HCT116 (cell line): ENCODE measurements around the gene MAP2K3. TPM values are rescaled to one million over a fixed set of nuclear protein-coding genes. Genes with fewer than 3 reads are reported as not detected.
"Not testable (repeated sequence)": the region's sequence is repeated elsewhere in the genome, so short reads cannot be mapped to it uniquely, and the experiment has no call there.

ENCODE experiments used
- ATAC-seq: fragments of 200-7000 bp; cut with Tn5 transposase; 2 replicates; pipeline ENCODE4 v1.9.1; 2020; ENCODE audit warnings: mild to moderate bottlenecking, moderate library complexity
- BruUV-seq: library from RNA; stranded (reverse); fragments of 400-500 nt; replicated peaks from 2 replicates; lab custom pipeline; 2021; lab: Mats Ljungman, UMichigan
- CTCF ChIA-PET: fragments of 300-600 bp; sonication (Branson Sonifier 250); formaldehyde crosslinking; loops from one replicate; lab custom pipeline; 2021; ENCODE audit warnings: antibody characterized with exemption; lab: Charles Lee
- POLR2A ChIA-PET: fragments of 300-600, 350-600 bp; sonication (Branson Sonifier 250); formaldehyde crosslinking; loops from one replicate; lab custom pipeline; 2021; ENCODE audit warnings: antibody characterized with exemption; lab: Charles Lee
- RAD21 ChIA-PET, 2 experiments: fragments of 300-600 bp; sonication (Branson Sonifier 250); formaldehyde crosslinking; loops; one replicate each; lab custom pipeline; 2023; ENCODE audit warnings: low total read pairs in 2 of 2; ENCODE audit not compliant: uncharacterized antibody in 2 of 2, unreplicated experiment in 2 of 2, low non-redundant PET in 1 of 2; lab: Charles Lee
- DNase-seq: peaks from one replicate; pipeline ENCODE4 v3.0.0-alpha.2; 2010; ENCODE audit warnings: low read depth, low spot score
- H2AFZ ChIP-seq: fragments of 200-600 bp; shearing (Covaris generic), sonication (generic); 2 replicates; pipeline ENCODE4 v1.6.1; 2017; ENCODE audit warnings: low read depth, mixed run types, mixed read lengths, antibody characterized with exemption, low read length; ENCODE audit not compliant: poor library complexity, severe bottlenecking
- H3K27ac ChIP-seq: 2 replicates; pipeline ENCODE4 v1.5.1; 2012; ENCODE audit warnings: low read depth, low read length
- H3K27me3 ChIP-seq: fragments of 200-600 bp; sonication (generic); 2 replicates; pipeline ENCODE4 v1.6.1; 2016; ENCODE audit warnings: mixed run types, low read length, mixed read lengths; ENCODE audit not compliant: insufficient read depth
- H3K36me3 ChIP-seq, 2 experiments: fragments of 200-500 bp in 1 of 2; fragments of 200-600 bp in 1 of 2; sonication (Bioruptor generic) in 1 of 2; sonication (generic) in 1 of 2; 2 replicates each; pipeline versions ENCODE4 v1.5.1 to v1.6.1; 2014 to 2016; ENCODE audit warnings: low read length in 2 of 2, inconsistent platforms in 1 of 2, mixed read lengths in 1 of 2, mixed run types in 1 of 2; ENCODE audit not compliant: insufficient read depth in 2 of 2, control insufficient read depth in 1 of 2
- H3K4me1 ChIP-seq, 2 experiments: fragments of 200-600 bp in 1 of 2; sonication (generic) in 1 of 2; 2 replicates each; pipeline versions ENCODE4 v1.5.1 to v1.6.1; 2012 to 2017; ENCODE audit warnings: low read length in 2 of 2, inconsistent platforms in 1 of 2, mild to moderate bottlenecking in 1 of 2, mixed read lengths in 1 of 2, mixed run types in 1 of 2, moderate library complexity in 1 of 2; ENCODE audit not compliant: insufficient read depth in 2 of 2, control insufficient read depth in 1 of 2
- H3K4me2 ChIP-seq: fragments of 200-600 bp; sonication (generic); 2 replicates; pipeline ENCODE4 v1.6.1; 2017; ENCODE audit warnings: mixed run types, low read length, mixed read lengths
- H3K4me3 ChIP-seq, 2 experiments: fragments of 200-600 bp in 1 of 2; sonication (generic) in 1 of 2; replicated peaks in 1 of 2; 2 replicates each; pipeline ENCODE4 v1.5.1; 2011 to 2016; ENCODE audit warnings: low read length in 2 of 2, control low read depth in 1 of 2, low read depth in 1 of 2, mild to moderate bottlenecking in 1 of 2, mixed read lengths in 1 of 2, mixed run types in 1 of 2
- H3K79me2 ChIP-seq: fragments of 200-600 bp; sonication (generic); 2 replicates; pipeline ENCODE4 v1.6.1; 2017; ENCODE audit warnings: mild to moderate bottlenecking, mixed run types, low read length, moderate library complexity, mixed read lengths; ENCODE audit not compliant: insufficient read depth
- H3K9ac ChIP-seq: fragments of 200-600 bp; sonication (generic); 2 replicates; pipeline ENCODE4 v1.6.1; 2016; ENCODE audit warnings: low read length, mixed read lengths
- H3K9me2 ChIP-seq: fragments of 200-600 bp; sonication (generic), shearing (Covaris generic); 2 replicates; pipeline ENCODE4 v1.6.1; 2017; ENCODE audit warnings: mixed run types, mild to moderate bottlenecking, moderate library complexity; ENCODE audit not compliant: insufficient read depth
- H3K9me3 ChIP-seq, 2 experiments: fragments of 200-500 bp in 1 of 2; fragments of 200-600 bp in 1 of 2; sonication (Bioruptor generic) in 1 of 2; sonication (generic) in 1 of 2; 2 replicates each; pipeline ENCODE4 v1.6.1; 2014 to 2017; ENCODE audit warnings: low read length in 2 of 2, mixed read lengths in 2 of 2, inconsistent platforms in 1 of 2, low read depth in 1 of 2, mild to moderate bottlenecking in 1 of 2, mixed run types in 1 of 2, moderate library complexity in 1 of 2; ENCODE audit not compliant: control insufficient read depth in 1 of 2, insufficient read depth in 1 of 2
- H4K20me1 ChIP-seq: fragments of 200-600 bp; sonication (generic), shearing (Covaris generic); 2 replicates; pipeline ENCODE4 v1.6.1; 2017; ENCODE audit warnings: mixed run types, mild to moderate bottlenecking, moderate library complexity; ENCODE audit not compliant: insufficient read depth
- CEBPB ChIP-seq: IDR thresholded peaks from 2 replicates; pipeline ENCODE4 v1.6.1; 2012; ENCODE audit warnings: low read depth
- EGR1 ChIP-seq: IDR thresholded peaks from 2 replicates; pipeline ENCODE4 v1.6.1; 2012; ENCODE audit warnings: low read depth
- ELF1 ChIP-seq: IDR thresholded peaks from 2 replicates; pipeline ENCODE4 v1.6.1; 2012; ENCODE audit warnings: low read depth, borderline replicate concordance
- EZH2 ChIP-seq: fragments of 200-600 bp; sonication (generic); IDR thresholded peaks from 2 replicates; pipeline ENCODE4 v1.6.1; 2017; ENCODE audit warnings: antibody characterized with exemption, mixed run types
- EZH2phosphoT487 ChIP-seq: fragments of 200-600 bp; IDR thresholded peaks from 2 replicates; pipeline ENCODE4 v1.6.1; 2018; ENCODE audit warnings: antibody characterized with exemption, borderline replicate concordance
- JUND ChIP-seq: IDR thresholded peaks from 2 replicates; pipeline ENCODE4 v1.6.1; 2012
- MAX ChIP-seq: IDR thresholded peaks from 2 replicates; pipeline ENCODE4 v1.6.1; 2012
- REST ChIP-seq: IDR thresholded peaks from 2 replicates; pipeline ENCODE4 v1.6.1; 2012; ENCODE audit warnings: low read depth
- SIN3A ChIP-seq: IDR thresholded peaks from 2 replicates; pipeline ENCODE4 v1.6.1; 2012; ENCODE audit warnings: low read depth
- SRF ChIP-seq: IDR thresholded peaks from 2 replicates; pipeline ENCODE4 v1.6.1; 2012; ENCODE audit warnings: low read depth
- YY1 ChIP-seq: IDR thresholded peaks from 2 replicates; pipeline ENCODE4 v1.6.1; 2011; ENCODE audit warnings: low read length, low read depth, moderate library complexity, mild to moderate bottlenecking; ENCODE audit not compliant: insufficient replicate concordance; ENCODE audit errors: extremely low read depth
- ZNF274 ChIP-seq: fragments of 200-500 bp; sonication (Bioruptor generic); IDR thresholded peaks from 2 replicates; pipeline ENCODE4 v1.6.1; 2014; ENCODE audit warnings: mild to moderate bottlenecking, low read depth, low read length, inconsistent platforms
- intact Hi-C: fragments of 100-400 bp; cut with micrococcal nuclease; formaldehyde crosslinking; loops from 2 replicates; pipeline ENCODE4 v1.10.0; 2022
- total RNA-seq: library from RNA; stranded (reverse); gene quantifications from one replicate; pipeline ENCODE4 v1.2.1, GENCODE V29; 2021; ENCODE audit not compliant: unreplicated experiment
- TF ChIP-seq, protein P1 (sequence below): IDR thresholded peaks from 2 replicates; pipeline ENCODE4 v1.6.1; 2012
- TF ChIP-seq, protein P2 (sequence below): IDR thresholded peaks from 2 replicates; pipeline ENCODE4 v1.6.1; 2011; ENCODE audit warnings: mild to moderate bottlenecking, low read length, moderate library complexity; ENCODE audit not compliant: insufficient replicate concordance; ENCODE audit errors: extremely low read depth

Gene MAP2K3
- total RNA-seq, 1 experiment from 2014 or later = 96.7 TPM

DNA sequence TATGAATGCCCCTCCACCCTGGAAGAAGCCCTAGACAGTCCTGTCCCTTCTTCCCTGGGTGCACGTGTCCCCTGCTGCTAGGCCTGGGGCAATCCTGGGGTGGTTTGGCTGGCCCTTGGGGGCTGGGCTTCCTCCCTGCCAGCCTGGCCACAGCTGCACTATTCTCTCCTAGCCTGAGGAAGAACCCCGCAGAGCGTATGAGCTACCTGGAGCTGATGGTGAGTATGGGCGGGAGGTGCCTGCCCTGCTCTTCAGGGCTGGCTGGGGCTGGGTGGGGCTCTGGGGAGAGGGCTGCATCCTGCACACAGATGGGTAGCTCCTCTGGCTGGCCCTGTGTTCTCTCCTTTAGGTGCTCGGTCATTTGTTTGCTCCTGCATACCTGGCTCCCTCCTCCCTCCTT lies 28.8 kb downstream of the MAP2K3 start:
- Histone ChIP-seq H3K27me3 (no peaks in the 10 kb centered on the region), H3K9me3 (no peaks in the 10 kb centered on the region), H3K9me2 (no peaks in the 10 kb centered on the region), H3K79me2 (no peaks in the 10 kb centered on the region), H2AFZ (no peak overlapping the region), H3K4me3 (no peak overlapping the region), H3K4me1 (peaks cover 0 to 4% of the 10 kb centered on the region in 2 experiments; a peak in 1 of 4 replicates), H3K4me2 (no peak overlapping the region), H3K9ac (no peak overlapping the region), H3K27ac (no peak overlapping the region), H3K36me3 (peaks cover 3% of the 10 kb centered on the region in 2 experiments; a peak in 2 of 4 replicates), H4K20me1 (no peaks in the 10 kb centered on the region)
- BruUV-seq = no TSS peak
- intact Hi-C loops = loop anchor here (10.0 kb wide), 1 partner anchor 201 kb away; no protein-coding TSS in a partner anchor
- ChIA-PET RAD21 (no interaction called here), CTCF (no interaction called here), POLR2A (no interaction called here)
- DNase-seq = no peak
- no peak for ATAC-seq
- TF ChIP-seq EZH2 = no peak
- no peak for TF ChIP-seq SRF
- no peak for TF ChIP-seq EGR1
- TF ChIP-seq JUND = no peak
- no peak for TF ChIP-seq REST
- TF ChIP-seq, protein P1, sequence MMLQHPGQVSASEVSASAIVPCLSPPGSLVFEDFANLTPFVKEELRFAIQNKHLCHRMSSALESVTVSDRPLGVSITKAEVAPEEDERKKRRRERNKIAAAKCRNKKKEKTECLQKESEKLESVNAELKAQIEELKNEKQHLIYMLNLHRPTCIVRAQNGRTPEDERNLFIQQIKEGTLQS = no peak
- no peak for TF ChIP-seq ELF1
- TF ChIP-seq EZH2phosphoT487 = no peak
- no peak for TF ChIP-seq MAX
- TF ChIP-seq SIN3A = no peak
- TF ChIP-seq ZNF274 = no peak
- TF ChIP-seq YY1 = no peak
- TF ChIP-seq, protein P2, sequence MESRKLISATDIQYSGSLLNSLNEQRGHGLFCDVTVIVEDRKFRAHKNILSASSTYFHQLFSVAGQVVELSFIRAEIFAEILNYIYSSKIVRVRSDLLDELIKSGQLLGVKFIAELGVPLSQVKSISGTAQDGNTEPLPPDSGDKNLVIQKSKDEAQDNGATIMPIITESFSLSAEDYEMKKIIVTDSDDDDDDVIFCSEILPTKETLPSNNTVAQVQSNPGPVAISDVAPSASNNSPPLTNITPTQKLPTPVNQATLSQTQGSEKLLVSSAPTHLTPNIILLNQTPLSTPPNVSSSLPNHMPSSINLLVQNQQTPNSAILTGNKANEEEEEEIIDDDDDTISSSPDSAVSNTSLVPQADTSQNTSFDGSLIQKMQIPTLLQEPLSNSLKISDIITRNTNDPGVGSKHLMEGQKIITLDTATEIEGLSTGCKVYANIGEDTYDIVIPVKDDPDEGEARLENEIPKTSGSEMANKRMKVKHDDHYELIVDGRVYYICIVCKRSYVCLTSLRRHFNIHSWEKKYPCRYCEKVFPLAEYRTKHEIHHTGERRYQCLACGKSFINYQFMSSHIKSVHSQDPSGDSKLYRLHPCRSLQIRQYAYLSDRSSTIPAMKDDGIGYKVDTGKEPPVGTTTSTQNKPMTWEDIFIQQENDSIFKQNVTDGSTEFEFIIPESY = no peak
- no peak for TF ChIP-seq CEBPB

GRCh38 chr17:21313761-21314160 lies 29.2 kb downstream of the MAP2K3 start:
- H3K4me3 ChIP-seq, H3K4me1 ChIP-seq, CTCF ChIA-PET, BruUV-seq, H2AFZ ChIP-seq, H3K27ac ChIP-seq, H3K9ac ChIP-seq, H3K9me2 ChIP-seq, H3K36me3 ChIP-seq, POLR2A ChIA-PET, H3K27me3 ChIP-seq, RAD21 ChIA-PET, H3K4me2 ChIP-seq, H4K20me1 ChIP-seq, ATAC-seq, H3K9me3 ChIP-seq, DNase-seq, H3K79me2 ChIP-seq: not testable (repeated sequence)
- intact Hi-C loops = loop anchor here (10.0 kb wide), 1 partner anchor 201 kb away; no protein-coding TSS in a partner anchor
